Prostate gland (tissue), 2 donors: Measurements from ENCODE around the gene IDUA.

ENCODE experiments used
- POLR2A ChIP-seq: fragments of 450-650 bp; IDR thresholded peaks from one replicate; pipeline ENCODE4 v1.6.1; 2016; ENCODE audit warnings: antibody characterized with exemption, mild to moderate bottlenecking
- POLR2AphosphoS5 ChIP-seq: sonication (generic); formaldehyde crosslinking; IDR thresholded peaks from one replicate; pipeline ENCODE4 v1.6.1; 2017; ENCODE audit warnings: antibody characterized with exemption
- TF ChIP-seq, protein P1 (sequence below), 4 experiments: fragments of 200-600 bp in 2 of 4; fragments of 450-650 bp in 2 of 4; sonication (generic) in 2 of 4; IDR thresholded peaks; 1 replicate in 3 of 4; 2 replicates in 1 of 4; pipeline ENCODE4 v1.5.1; 2016 to 2019; ENCODE audit warnings: antibody characterized with exemption in 4 of 4, mild to moderate bottlenecking in 2 of 4, moderate library complexity in 2 of 4

DNA sequence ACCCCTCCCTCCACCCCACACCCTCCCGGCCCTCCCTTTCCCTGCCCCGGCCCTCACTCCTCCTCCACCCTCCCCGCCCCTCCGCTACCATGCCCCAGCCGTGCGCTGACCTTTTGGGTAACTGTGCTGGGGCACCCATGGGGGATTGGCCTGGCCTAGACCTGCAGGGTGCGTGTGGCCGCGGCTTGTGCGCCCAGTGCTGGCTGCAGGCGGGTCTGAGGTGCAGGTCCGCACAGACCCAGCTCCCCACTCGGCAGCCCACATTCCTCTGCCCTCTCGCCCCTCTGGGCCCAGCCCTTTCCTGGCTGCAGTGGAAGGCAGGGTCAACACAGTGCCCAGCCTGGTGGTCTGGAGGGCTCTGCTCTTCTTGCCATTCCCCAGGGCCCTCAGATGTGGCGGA lies 49.3 kb downstream of the IDUA start:
- TF ChIP-seq POLR2AphosphoS5 (no peak), POLR2A (no peak)
- TF ChIP-seq, protein P1, sequence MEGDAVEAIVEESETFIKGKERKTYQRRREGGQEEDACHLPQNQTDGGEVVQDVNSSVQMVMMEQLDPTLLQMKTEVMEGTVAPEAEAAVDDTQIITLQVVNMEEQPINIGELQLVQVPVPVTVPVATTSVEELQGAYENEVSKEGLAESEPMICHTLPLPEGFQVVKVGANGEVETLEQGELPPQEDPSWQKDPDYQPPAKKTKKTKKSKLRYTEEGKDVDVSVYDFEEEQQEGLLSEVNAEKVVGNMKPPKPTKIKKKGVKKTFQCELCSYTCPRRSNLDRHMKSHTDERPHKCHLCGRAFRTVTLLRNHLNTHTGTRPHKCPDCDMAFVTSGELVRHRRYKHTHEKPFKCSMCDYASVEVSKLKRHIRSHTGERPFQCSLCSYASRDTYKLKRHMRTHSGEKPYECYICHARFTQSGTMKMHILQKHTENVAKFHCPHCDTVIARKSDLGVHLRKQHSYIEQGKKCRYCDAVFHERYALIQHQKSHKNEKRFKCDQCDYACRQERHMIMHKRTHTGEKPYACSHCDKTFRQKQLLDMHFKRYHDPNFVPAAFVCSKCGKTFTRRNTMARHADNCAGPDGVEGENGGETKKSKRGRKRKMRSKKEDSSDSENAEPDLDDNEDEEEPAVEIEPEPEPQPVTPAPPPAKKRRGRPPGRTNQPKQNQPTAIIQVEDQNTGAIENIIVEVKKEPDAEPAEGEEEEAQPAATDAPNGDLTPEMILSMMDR (IDR thresholded peaks at IDR 0.05): no peak
